SK-N-SH (cell line): Measurements from ENCODE around the gene ZNHIT2. TPM values are rescaled to one million over a fixed set of nuclear protein-coding genes. Genes with fewer than 3 reads are reported as not detected.

Experiments used
- CTCF ChIA-PET: fragments of 300-600, 350-600 bp; formaldehyde crosslinking; extraction: SDS; loops from one replicate; lab custom pipeline; 2021; lab: Yijun Ruan, JAX
- POLR2A ChIA-PET: fragments of 350-600 bp; sonication (Branson Sonifier 250); formaldehyde crosslinking; extraction: SDS; loops from one replicate; lab custom pipeline; 2020; ENCODE audit warnings: antibody characterized with exemption, inconsistent platforms; lab: Yijun Ruan, JAX
- DNase-seq: peaks from one replicate; pipeline ENCODE4 v3.0.0; 2012
- H2AFZ ChIP-seq: fragments of 200-600 bp; sonication (generic); 2 replicates; pipeline ENCODE4 v1.8.1; 2016; ENCODE audit warnings: antibody characterized with exemption, mild to moderate bottlenecking, low read depth
- H3F3A ChIP-seq: fragments of 200-600 bp; sonication (generic); replicated peaks from 2 replicates; pipeline ENCODE3; 2016; ENCODE audit warnings: antibody characterized with exemption, mild to moderate bottlenecking; ENCODE audit not compliant: insufficient read depth
- H3K27ac ChIP-seq, 2 experiments: fragments of 200-500 bp in 1 of 2; fragments of 200-600 bp in 1 of 2; sonication (Bioruptor generic) in 1 of 2; sonication (generic), shearing (Covaris generic) in 1 of 2; 2 replicates each; pipeline versions ENCODE4 v1.5.1 to v1.6.1; 2014 to 2016; ENCODE audit warnings: low read depth in 2 of 2, inconsistent platforms in 1 of 2, low read length in 1 of 2, mild to moderate bottlenecking in 1 of 2, mixed read lengths in 1 of 2
- H3K27me3 ChIP-seq: fragments of 200-600 bp; sonication (generic), shearing (Covaris generic); 2 replicates; pipeline ENCODE4 v1.6.1; 2016; ENCODE audit warnings: mixed run types; ENCODE audit not compliant: insufficient read depth
- H3K36me3 ChIP-seq, 2 experiments: fragments of 200-500 bp in 1 of 2; fragments of 200-600 bp in 1 of 2; sonication (Bioruptor generic) in 1 of 2; sonication (generic) in 1 of 2; replicated peaks in 1 of 2; 2 replicates each; pipeline versions ENCODE3 to v1.5.1; 2014 to 2016; ENCODE audit warnings: low read length in 1 of 2, mild to moderate bottlenecking in 1 of 2; ENCODE audit not compliant: insufficient read depth in 2 of 2, control insufficient read depth in 1 of 2
- H3K4me1 ChIP-seq, 2 experiments: fragments of 200-500 bp in 1 of 2; fragments of 200-600 bp in 1 of 2; sonication (Bioruptor generic) in 1 of 2; sonication (generic), shearing (Covaris generic) in 1 of 2; 2 replicates each; pipeline versions ENCODE4 v1.5.1 to v1.6.1; 2014 to 2016; ENCODE audit warnings: low read depth in 1 of 2, low read length in 1 of 2, mixed run types in 1 of 2; ENCODE audit not compliant: insufficient read depth in 2 of 2, control insufficient read depth in 1 of 2
- H3K4me2 ChIP-seq: fragments of 200-600 bp; sonication (generic), shearing (Covaris generic); 2 replicates; pipeline ENCODE4 v1.6.1; 2017; ENCODE audit warnings: mixed run types
- H3K4me3 ChIP-seq, 2 experiments: fragments of 200-500 bp in 1 of 2; fragments of 200-600 bp in 1 of 2; sonication (Bioruptor generic) in 1 of 2; sonication (generic), shearing (Covaris generic) in 1 of 2; 2 replicates each; pipeline versions ENCODE4 v1.5.1 to v1.8.1; 2014 to 2016; ENCODE audit warnings: low read depth in 2 of 2, inconsistent platforms in 1 of 2, low read length in 1 of 2, mild to moderate bottlenecking in 1 of 2, mixed read lengths in 1 of 2, moderate library complexity in 1 of 2
- H3K79me2 ChIP-seq: fragments of 200-600 bp; sonication (generic); 2 replicates; pipeline ENCODE4 v1.8.1; 2017; ENCODE audit warnings: mild to moderate bottlenecking; ENCODE audit not compliant: insufficient read depth
- H3K9ac ChIP-seq: fragments of 200-600 bp; sonication (generic); 2 replicates; pipeline ENCODE4 v1.6.1; 2017; ENCODE audit warnings: mixed run types
- H3K9me2 ChIP-seq: fragments of 200-600 bp; sonication (generic); 2 replicates; pipeline ENCODE4 v1.6.1; 2017; ENCODE audit warnings: mixed run types
- H3K9me3 ChIP-seq: fragments of 200-600 bp; sonication (generic); 2 replicates; pipeline ENCODE4 v1.6.1; 2017; ENCODE audit warnings: mixed run types, mild to moderate bottlenecking, moderate library complexity
- H4K20me1 ChIP-seq: fragments of 200-600 bp; sonication (generic); 2 replicates; pipeline ENCODE4 v1.6.1; 2017; ENCODE audit warnings: mild to moderate bottlenecking, mixed run types; ENCODE audit not compliant: insufficient read depth
- CHD2 ChIP-seq: fragments of 150-350 bp; IDR thresholded peaks from 2 replicates; pipeline ENCODE4 v1.6.1; 2018; ENCODE audit warnings: low read length; ENCODE audit not compliant: partially characterized antibody
- EP300 ChIP-seq, 2 experiments: IDR thresholded peaks; 2 replicates each; pipeline versions ENCODE4 v1.4.0 to v1.6.1; 2012; ENCODE audit warnings: borderline replicate concordance in 1 of 2, low read depth in 1 of 2, low read length in 1 of 2
- EZH2phosphoT487 ChIP-seq: fragments of 200-600 bp; sonication (generic); IDR thresholded peaks from 2 replicates; pipeline ENCODE4 v1.6.1; 2017; ENCODE audit warnings: low read depth, mixed run types, mild to moderate bottlenecking, antibody characterized with exemption, moderate library complexity, borderline replicate concordance
- GABPA ChIP-seq: IDR thresholded peaks from 2 replicates; pipeline ENCODE4 v1.4.0; 2012; ENCODE audit warnings: low read depth, mild to moderate bottlenecking
- IRF3 ChIP-seq: fragments of 150-350 bp; IDR thresholded peaks from 2 replicates; pipeline ENCODE4 v1.6.1; 2016; ENCODE audit warnings: mild to moderate bottlenecking, low read depth, low read length
- MAX ChIP-seq: IDR thresholded peaks from 2 replicates; pipeline ENCODE4 v1.4.0; 2012; ENCODE audit warnings: low read depth
- MXI1 ChIP-seq: IDR thresholded peaks from 2 replicates; pipeline ENCODE4 v1.6.1; 2012; ENCODE audit warnings: mild to moderate bottlenecking, low read depth, low read length, improper control_type of control experiment
- NFIC ChIP-seq: IDR thresholded peaks from 2 replicates; pipeline ENCODE4 v1.4.0; 2012; ENCODE audit warnings: borderline replicate concordance
- NRF1 ChIP-seq: IDR thresholded peaks from 2 replicates; pipeline ENCODE4 v1.6.1; 2012; ENCODE audit warnings: low read depth, mild to moderate bottlenecking, low read length
- RFX5 ChIP-seq: IDR thresholded peaks from 2 replicates; pipeline ENCODE4 v1.6.1; 2012; ENCODE audit warnings: mild to moderate bottlenecking, improper control_type of control experiment, low read length
- TAF1 ChIP-seq: IDR thresholded peaks from 2 replicates; pipeline ENCODE4 v1.6.1; 2012; ENCODE audit warnings: low read depth, mild to moderate bottlenecking, low read length, moderate library complexity, borderline replicate concordance
- TCF12 ChIP-seq: IDR thresholded peaks from 2 replicates; pipeline ENCODE4 v1.4.0; 2012
- USF1 ChIP-seq: IDR thresholded peaks from 2 replicates; pipeline ENCODE4 v1.4.0; 2012; ENCODE audit warnings: low read depth, borderline replicate concordance
- WGBS: methylation state at CpG from one replicate; pipeline ENCODE4 v1.1.6; 2017; ENCODE audit warnings: low lambda C conversion rate; 5-methylcytosine and 5-hydroxymethylcytosine counted together
- polyA plus RNA-seq, 3 experiments: library from polyadenylated mRNA; depleted of rRNA; stranded (reverse); fragments of >200 nt; gene quantifications; 2 replicates each; pipeline ENCODE4 v1.2.3, GENCODE V29; 2012

ZNHIT2 gene
- polyA plus RNA-seq, 1 of the 3 experiments (the other 2 are of a cell fraction) = 5.6 TPM

- H3K79me2 ChIP-seq = peaks cover 14% of the 10 kb centered on the region
- no peak for DNase-seq
- H3K9me3 ChIP-seq = no peaks in the 10 kb centered on the region
- H3K27ac ChIP-seq = no peak overlapping the region
- H3K4me3 ChIP-seq = no peak overlapping the region
- 97% methylated on average over 4 of the region's 4 CpGs for WGBS
- peaks cover 8 to 39% of the 10 kb centered on the region in 2 experiments for H3K36me3 ChIP-seq
- peaks cover 8% of the 10 kb centered on the region in 2 experiments; a peak in 3 of 4 replicates for H3K4me1 ChIP-seq
- ChIA-PET CTCF (interaction anchor here (1.9 to 2.6 kb wide), 2 partner anchors 20 to 23 kb away, joined by 11 to 13 read pairs; partner anchors contain the start of gene TM7SF2), POLR2A (interaction anchor here (1.2 kb wide), 1 partner anchor 23 kb away, joined by 4 read pairs; no protein-coding TSS in a partner anchor)
- no peak overlapping the region for H2AFZ ChIP-seq
- H3K4me2 ChIP-seq = no peak overlapping the region
- H3K9ac ChIP-seq = no peak overlapping the region
- H3F3A ChIP-seq = peaks cover 18% of the 10 kb centered on the region
- TF ChIP-seq NRF1 (no peak), TAF1 (no peak), MAX (no peak), USF1 (no peak), NFIC (no peak), TCF12 (no peak)
- no peaks in the 10 kb centered on the region for H3K27me3 ChIP-seq
- no peaks in the 10 kb centered on the region for H3K9me2 ChIP-seq
- H4K20me1 ChIP-seq = no peaks in the 10 kb centered on the region
Measured at GRCh38 chr11:65089621-65090020, 27.9 kb downstream of the ZNHIT2 start.

- WGBS = 96% methylated on average over 4 of the region's 15 CpGs
- Histone ChIP-seq H3K9me3 (no peaks in the 10 kb centered on the region), H3K4me3 (no peak overlapping the region), H2AFZ (no peak overlapping the region), H3K79me2 (peaks cover 28% of the 10 kb centered on the region), H3F3A (peaks cover 8% of the 10 kb centered on the region), H3K9ac (no peak overlapping the region), H3K4me2 (no peak overlapping the region), H3K36me3 (peaks cover 8 to 39% of the 10 kb centered on the region in 2 experiments), H4K20me1 (no peaks in the 10 kb centered on the region), H3K4me1 (peaks cover 8 to 17% of the 10 kb centered on the region in 2 experiments), H3K27me3 (no peaks in the 10 kb centered on the region), H3K27ac (no peak overlapping the region), H3K9me2 (no peaks in the 10 kb centered on the region)
- ChIA-PET POLR2A (no interaction called here), CTCF (interaction anchor here (1.6 kb wide), 1 partner anchor 74 kb away, joined by 5 read pairs; the partner anchor contains the start of gene ARL2)
- no peak for DNase-seq
- TF ChIP-seq MXI1 = no peak
Measured at GRCh38 chr11:65087827-65088226, 29.7 kb downstream of the ZNHIT2 start.

- ChIA-PET POLR2A (no interaction called here), CTCF (interaction anchor here (0.9 to 1.6 kb wide), 2 partner anchors 11 to 73 kb away, joined by 3 to 5 read pairs; partner anchors contain the start of gene ARL2)
- TF ChIP-seq EP300 (IDR thresholded peaks at IDR 0.05; ENCODE audit: borderline replicate concordance in 1 of 2, low read depth in 1 of 2, low read length in 1 of 2) (no peak), GABPA (no peak), EZH2phosphoT487 (no peak), CHD2 (no peak), IRF3 (no peak), RFX5 (no peak)
- Histone ChIP-seq H3K79me2 (peaks cover 34% of the 10 kb centered on the region), H3F3A (peaks cover 7% of the 10 kb centered on the region), H3K9ac (no peak overlapping the region), H4K20me1 (no peaks in the 10 kb centered on the region), H3K9me2 (no peaks in the 10 kb centered on the region), H3K27ac (no peak overlapping the region), H3K4me1 (peaks cover 8 to 20% of the 10 kb centered on the region in 2 experiments), H3K9me3 (no peaks in the 10 kb centered on the region), H2AFZ (no peak overlapping the region), H3K4me2 (no peak overlapping the region), H3K27me3 (no peaks in the 10 kb centered on the region), H3K4me3 (no peak overlapping the region), H3K36me3 (peaks cover 8 to 39% of the 10 kb centered on the region in 2 experiments)
- no peak for DNase-seq
- 99% methylated on average over 11 of the region's 11 CpGs for WGBS
Measured at GRCh38 chr11:65087216-65087615, 30.3 kb downstream of the ZNHIT2 start.
